Inflammatory macrophage (primary cell): ENCODE data around the gene DNAJC15.

ENCODE experiments used
- DNase-seq, 2 donors: peaks; one replicate each; pipeline ENCODE4 v3.0.0-alpha.2; 2020 to 2022

DNAJC15 gene

GRCh38 chr13:43158516-43158915 is 135.1 kb downstream of the DNAJC15 start:
- DNase-seq: no peak

GRCh38 chr13:43159026-43159461 is 135.7 kb downstream of the DNAJC15 start:
- DNase-seq: no peak
